GM04504 (cell line): Measurements from ENCODE around the gene TEP1.
"Not testable (repeated sequence)": the region's sequence is repeated elsewhere in the genome, so short reads cannot be mapped to it uniquely, and the experiment has no call there.

ENCODE experiments used
- DNase-seq: peaks from one replicate; pipeline ENCODE4 v3.0.0-alpha.2; 2012; ENCODE audit warnings: low read depth

TEP1 gene

DNA sequence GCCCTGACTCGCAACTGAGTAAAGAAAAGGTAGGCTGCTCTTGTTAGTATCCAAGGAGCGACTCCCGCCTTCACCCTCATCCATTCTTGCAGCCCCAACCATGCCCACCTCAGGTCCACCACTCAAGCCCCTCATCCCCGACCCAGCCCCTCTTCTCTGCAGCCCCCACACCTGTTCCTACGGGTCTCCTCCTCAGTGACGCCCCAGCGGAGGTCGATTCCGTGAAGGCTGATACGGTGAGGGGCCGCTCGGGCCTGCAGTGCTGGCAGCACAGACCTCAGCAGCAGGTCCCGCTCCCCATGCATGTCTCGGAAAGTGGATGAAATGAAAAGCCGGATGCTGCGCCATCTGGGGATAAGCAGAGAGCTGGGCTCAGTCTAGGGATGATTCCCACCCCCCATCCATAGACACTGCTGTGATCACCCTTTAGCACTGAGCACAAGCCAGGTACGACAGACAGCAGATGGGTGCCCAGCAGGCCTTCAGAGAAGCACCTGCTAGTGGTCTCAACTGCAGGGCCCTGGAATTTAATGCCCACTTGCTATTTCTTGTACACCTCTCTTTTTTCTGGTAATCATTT lies 26.9 kb downstream of the TEP1 start:
- no peak for DNase-seq

DNA sequence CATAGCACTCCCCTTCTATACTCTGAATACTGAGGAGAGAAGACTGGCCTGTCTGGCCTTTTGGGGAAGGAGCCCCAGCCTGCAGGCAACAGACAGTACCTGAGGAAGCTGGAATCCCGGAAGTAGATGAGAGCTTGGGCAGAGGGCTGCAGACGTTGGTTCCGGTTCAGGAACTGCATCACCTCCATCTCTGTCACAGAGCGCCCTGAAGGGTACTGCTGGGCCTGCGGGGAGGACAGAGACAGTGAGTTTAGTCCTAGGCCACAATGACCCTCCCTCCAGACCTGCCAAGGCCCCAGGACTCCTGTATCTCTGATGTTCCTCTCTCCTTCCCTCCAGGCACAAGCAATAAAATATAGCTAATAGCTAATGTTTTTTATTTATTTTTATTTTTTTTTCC lies 28.4 kb downstream of the TEP1 start:
- no peak for DNase-seq

DNA sequence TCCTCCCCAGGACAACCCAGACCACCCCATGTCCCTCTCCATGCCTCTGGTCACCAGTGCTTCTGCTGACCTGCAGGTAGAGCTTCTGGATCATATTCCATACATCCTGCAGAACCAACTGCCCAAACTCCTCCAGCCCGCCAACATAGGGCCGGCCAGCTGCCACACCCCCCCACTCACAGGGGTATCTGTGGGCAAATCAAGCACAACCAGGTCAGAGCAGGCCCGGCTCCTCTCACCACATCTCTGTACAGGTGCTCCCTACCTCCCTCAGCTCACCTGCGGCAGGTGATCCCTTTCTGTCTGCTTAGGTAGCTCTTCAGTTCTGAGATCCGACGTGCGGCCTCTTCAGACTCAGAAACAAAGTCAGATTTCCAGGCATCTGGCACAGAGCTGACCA lies 29.0 kb downstream of the TEP1 start:
- no peak for DNase-seq

DNA sequence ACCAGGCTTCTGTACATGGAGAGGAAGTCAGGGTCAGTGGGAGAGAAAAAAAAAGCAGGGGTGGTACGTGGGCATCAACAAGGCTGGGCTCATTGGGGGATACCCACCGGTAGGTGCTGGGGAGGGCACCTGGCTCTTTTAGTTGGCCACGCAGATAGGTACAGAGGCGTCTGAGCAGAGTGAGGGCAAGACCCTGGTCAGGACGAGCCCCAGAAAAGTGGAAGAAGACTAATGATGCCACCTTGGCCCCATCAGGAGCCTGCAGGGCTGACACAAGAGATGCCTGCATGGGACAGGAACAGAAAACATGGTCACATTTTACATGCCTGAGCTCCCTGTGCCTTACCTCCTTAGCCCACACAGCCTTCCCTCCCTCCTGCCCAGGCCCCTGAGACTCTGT lies 29.7 kb downstream of the TEP1 start:
- DNase-seq = no peak

DNA sequence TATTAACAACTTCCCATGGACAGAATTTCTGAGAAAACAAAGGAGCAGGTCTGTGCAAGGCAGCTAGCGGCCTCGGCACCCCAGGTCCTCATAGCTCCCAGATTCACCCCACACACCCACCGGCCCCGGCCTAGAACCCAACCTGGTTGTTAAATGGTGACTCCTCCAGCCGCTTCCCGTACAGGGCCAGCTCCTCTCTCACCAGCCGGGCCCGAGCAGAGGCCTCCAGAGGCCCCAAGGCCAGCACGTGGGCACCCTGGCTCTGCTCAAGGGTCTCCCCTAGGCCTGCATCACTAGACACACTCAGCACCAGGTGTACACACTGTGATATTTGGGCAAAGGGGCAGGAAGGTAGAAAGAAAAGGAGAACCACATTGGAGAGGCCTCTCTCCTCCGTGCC lies 30.3 kb downstream of the TEP1 start:
- no peak for DNase-seq

DNA sequence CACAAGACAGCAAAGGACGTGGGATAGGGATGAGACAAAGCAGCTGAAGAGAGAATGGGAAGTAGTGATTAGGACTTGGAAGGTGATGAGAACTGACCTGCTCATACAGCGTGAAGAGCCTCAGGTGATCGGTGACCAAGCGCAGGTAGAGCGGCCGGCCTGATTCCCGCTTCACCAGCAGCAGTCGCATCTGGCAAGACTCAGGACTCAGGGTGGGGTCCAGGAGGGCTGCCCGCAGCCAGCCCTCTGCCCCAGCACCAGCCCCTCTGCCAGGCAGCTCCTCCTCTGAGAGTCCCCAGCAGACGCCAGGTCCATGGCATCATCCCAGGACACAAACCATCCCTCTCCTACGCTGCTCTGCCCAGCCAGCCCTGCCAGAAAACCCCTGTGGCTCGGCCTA lies 30.8 kb downstream of the TEP1 start:
- DNase-seq = no peak

DNA sequence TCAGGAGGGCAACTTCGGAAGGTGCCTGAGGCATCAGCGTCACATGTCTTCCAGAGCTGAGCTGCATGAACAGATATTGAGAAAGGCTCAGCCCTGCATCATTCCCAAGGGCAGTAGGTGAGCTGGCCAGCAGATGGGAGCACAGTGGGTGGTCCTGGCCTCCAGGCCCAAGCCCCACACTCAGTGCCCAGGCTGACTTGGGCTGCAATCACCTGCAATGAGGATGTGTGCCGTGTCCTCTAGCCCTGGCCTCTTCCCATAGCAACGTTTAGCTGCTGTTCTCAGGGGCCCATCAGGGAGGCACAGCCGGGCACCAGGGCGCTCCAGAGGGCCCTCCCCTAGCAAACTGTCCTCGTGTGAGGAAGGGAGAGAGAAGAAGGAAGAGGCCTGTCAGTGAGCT lies 32.0 kb downstream of the TEP1 start:
- no peak for DNase-seq

DNA sequence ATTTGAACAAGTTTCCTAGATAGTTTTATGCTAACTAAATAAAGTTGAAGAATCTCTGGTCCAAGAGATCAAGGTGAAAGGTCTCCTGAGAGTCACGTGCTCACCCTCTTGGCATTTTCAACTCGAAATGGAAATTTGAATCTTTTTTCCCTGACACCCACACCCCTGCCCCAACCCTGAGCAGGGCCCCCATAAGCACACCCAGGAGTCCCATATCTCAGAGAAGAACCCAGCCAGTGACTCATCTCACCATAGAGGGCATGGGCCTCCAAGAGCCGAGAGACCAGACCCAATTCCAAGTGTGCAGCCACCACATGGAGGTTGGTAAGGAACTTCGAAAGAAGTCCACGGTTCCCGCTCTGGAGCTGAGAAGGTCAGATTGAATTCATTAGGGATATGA lies 32.6 kb downstream of the TEP1 start:
- no peak for DNase-seq

DNA sequence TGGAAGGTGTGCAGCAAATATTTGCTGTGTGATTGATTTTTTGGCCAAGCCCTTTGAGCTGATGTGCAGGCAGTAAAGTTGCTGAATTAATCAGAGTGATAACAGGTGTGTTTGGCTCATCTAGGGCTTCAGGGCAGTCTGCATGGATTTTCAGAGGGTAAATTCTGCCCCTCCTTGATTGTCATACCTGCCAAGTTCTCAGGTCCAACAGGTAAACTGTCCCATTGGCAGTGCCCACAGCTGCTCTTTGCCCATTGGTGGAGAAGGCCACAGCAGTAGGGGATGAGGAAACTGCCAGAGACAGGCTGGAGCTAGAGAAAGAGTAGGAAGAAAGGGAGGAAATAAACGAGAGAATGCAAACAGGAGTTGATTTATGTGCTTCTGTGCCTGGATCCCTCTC lies 33.6 kb downstream of the TEP1 start:
- DNase-seq = no peak

DNA sequence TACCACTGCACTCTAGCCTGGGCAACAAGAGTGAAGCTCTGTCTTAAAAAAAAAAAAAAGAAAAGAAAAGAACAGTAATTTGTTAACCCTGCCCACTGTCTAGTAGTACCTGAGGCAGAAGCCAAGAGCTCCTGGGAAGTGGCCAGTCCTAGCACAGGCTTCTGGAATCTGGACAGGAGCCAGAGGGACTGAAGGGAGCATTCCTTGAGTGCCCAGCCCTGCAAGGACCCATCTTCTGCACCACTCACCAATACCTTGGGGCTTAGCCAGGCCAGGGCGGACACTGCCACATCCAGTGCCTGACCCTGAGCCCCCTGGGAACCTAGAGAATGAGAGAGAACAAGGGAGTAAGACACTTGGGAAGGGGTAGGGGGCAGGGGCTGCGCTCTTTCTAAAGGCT lies 36.1 kb downstream of the TEP1 start:
- no peak for DNase-seq

DNA sequence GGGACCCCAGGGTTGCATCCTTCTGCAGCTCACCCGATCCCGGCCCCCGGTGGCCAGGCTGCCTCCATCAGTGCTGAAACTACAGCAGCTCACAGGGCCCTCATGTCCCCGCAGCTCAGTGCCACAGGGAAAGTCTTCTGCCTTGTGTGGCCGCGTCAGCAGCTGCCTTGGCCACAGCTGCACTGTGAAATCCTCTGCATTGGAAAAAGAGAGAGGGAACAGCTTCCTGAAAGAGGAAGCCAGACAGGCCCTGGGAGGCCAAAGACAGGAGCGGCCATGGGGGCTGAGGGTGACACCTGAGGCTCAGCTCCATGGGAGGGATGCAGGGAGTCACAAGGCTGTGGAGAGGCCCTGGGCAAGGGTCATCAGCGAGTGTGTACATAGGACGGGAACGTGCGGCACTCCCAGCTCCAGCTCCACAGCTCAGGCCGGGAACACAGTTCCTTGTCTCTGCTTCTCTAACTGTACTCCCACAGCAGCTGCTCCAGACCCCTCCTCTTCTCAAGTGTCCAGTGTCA lies 37.2 kb downstream of the TEP1 start:
- DNase-seq = no peak

DNA sequence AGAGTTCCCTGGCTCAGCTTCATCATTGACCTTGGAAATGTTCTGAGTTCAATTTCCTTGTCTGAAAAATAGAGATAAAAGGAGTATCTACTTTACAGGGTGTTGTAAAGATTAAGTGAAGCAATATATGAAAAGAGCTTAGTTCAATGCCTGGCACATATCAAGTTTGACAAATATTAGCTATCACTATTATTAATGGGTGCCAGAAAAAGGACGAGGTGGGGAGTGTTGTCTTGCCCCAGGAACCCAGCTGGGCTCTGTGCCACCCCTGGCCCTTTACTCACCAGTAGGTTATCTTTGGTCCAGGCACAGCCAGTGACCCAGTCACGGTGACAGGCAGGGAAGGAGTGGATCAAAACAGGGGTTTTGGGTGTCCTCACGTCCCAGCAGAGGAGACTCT lies 37.8 kb downstream of the TEP1 start:
- DNase-seq = no peak

DNA sequence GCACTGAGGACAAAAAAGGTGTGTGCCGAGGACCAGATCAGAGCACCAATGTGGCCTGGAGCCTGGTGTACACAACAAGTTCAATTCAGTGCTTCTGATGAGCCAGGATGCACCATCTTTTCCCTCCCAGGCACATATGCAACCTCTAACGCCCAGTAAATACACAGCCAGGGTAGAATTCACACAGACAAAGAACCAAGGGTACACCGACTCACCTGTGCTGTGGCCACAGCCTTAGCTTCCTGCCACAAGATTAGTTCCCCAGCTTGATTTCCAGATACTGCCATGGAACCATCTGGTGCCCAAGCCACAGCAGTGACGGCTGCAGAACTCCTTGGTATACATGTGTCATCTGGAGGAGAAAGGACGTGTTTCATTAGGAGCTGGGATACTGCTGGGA lies 40.5 kb downstream of the TEP1 start:
- DNase-seq = no peak

DNA sequence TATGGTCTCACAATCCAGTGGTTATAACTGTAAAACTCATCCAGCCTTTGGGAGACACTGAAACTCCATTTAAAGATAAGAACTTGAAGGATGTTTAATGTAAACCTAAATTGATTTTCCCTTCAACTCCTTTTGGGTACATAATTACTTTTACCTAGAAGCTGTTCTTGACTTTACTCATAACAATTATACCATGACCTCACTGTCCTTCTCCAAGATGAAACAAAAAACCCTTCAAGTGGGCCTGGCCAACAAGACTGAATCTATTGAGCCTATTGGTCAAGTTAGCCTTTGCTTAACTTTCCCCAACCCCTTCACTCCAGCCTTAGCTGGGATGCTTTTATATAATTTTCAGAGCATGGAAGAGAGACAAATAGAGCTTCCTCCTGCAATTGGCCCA lies 47.4 kb downstream of the TEP1 start:
- no peak for DNase-seq

DNA sequence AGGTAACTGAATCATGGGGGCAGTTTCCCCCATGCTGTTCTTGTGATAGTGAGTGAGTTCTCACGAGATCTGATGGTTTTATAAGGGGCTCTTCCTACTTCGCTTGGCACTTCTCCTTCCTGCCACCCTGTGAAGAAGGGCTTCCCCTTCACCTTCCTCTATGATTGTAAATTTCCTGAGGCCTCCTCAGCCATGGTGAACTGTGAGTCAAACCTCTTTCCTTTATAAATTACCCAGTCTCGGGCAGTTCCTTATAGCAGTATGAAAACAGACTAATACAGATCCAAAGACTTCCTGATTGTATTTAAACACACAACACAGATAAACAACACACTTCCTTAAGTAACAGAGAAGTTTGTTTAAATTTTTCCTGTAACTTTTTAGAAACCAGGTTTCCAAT lies 54.8 kb downstream of the TEP1 start:
- DNase-seq = not testable (repeated sequence)

DNA sequence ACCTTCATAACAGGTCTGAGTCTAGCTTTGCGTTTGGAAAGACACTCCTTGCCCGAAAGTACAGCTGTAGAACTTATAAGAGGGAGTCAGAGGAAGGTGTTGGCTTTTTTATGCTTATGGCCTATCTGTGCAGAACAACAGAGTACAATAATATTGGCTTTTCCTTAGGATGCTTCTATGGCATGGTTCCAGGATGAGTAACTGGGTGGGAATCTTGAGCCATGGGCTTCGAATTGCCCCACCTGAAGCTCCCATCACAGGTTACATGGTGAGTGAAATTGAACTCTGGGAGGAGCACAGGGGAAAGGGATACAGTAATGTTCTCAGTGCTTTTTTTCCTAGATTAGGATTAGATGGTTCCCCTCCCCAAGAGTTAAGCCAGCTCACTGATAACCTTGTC lies 56.9 kb downstream of the TEP1 start:
- DNase-seq = no peak

DNA sequence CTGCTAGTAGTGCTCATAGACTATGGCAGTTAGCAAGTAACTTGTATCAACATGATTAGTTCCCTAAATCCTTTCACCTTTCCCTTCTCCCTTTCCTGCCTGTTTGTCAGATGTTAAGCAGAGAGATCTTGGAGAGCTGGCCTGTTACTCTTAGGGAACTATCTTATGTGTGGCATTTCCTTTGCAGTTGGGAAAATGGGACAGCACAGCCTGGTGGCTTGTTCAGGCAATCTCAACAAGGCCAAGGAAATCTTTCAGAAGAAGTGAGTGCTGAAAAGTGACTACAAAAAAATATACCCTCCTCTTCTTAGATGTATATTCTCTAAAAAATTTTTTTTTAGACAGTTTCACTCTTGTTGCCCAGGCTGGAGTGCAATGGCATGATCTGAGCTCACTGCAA lies 62.4 kb downstream of the TEP1 start:
- no peak for DNase-seq

DNA sequence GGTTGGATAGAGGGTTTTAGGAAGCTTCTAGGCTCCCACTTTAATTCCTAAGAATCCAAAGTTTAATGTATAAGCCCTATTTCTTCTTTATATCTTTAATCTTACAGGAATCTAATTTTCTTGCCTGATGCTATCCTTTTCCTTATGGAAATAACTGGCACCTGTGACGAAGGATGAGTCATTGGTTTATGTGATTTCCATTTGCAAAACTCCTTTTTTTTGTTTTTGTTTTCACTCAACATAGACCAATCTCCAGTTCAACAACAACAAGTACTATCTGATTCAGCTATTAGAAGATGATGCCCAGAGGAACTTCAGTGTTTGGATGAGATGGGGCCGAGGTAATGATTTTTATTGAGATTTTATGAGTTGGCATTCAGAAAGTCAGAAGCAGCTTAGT lies 63.0 kb downstream of the TEP1 start:
- no peak for DNase-seq

DNA sequence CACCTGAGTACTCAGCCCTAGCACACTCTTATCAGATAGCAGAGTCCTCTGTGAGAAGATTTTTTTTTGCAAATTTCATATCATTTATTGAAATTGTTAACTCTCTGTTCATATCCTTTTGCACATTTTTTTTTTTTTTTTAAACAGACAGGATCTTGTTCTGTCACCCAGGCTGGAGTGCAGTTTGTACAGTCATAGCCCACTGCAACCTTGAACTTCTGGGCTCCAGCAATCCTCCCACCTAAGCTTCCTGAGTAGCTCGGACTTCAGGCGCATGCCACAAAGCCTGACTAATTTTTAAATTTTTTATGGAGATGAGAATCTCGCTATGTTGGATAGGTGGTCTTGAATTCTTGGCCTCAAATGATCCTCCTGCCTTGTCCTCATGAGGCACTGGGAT lies 65.6 kb downstream of the TEP1 start:
- DNase-seq = no peak

DNA sequence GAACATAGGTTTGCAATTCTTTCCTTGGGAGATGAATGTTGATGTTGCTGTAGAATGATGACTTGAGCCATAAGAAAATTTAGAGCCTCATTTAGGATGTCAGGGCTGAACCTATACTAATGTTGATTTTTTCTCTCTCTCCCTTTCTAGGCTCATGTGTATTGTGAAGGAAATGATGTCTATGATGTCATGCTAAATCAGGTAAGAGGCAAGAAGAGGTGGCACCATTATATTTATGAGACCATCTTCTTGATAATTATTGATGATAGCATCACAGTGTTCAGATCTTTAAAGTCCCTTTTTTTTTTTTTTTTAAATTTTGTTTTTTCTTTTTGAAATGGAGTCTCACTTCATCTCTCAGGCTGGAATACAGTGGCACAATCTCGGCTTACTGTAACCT lies 66.6 kb downstream of the TEP1 start:
- no peak for DNase-seq

DNA sequence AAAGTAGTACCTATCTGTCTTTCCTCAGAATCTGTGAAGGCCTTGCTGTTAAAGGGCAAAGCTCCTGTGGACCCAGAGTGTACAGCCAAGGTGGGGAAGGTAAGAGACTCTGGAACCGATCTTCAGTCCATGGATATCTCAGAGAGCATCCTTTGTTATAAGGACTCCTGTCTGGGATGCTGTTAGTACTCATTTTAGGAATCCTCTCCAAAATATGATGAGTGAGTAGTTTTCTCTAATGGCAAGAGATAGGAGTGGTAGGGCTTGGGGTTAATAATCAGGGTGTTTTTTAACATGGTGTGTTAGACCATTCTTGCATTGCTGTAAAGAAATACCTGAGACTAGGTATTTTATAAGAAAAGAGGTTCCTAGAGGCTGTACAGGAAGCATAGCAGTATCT lies 67.9 kb downstream of the TEP1 start:
- no peak for DNase-seq

DNA sequence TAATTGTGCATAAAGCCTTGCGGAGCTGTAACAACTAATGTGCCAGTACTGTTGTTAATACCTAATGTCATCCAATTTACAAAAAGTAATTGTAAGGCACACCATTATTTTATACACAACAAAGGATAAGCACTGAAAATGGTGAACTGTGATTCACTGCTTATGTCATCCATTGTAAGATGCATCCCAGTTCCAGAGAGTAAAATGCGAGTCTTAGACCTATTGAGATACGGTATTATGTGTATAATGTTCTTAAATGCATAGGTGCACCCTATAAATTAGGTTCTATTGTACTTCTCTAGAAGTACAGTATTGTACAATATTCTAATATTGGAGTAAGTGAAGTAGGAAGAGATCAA lies 69.5 kb downstream of the TEP1 start:
- DNase-seq = no peak

DNA sequence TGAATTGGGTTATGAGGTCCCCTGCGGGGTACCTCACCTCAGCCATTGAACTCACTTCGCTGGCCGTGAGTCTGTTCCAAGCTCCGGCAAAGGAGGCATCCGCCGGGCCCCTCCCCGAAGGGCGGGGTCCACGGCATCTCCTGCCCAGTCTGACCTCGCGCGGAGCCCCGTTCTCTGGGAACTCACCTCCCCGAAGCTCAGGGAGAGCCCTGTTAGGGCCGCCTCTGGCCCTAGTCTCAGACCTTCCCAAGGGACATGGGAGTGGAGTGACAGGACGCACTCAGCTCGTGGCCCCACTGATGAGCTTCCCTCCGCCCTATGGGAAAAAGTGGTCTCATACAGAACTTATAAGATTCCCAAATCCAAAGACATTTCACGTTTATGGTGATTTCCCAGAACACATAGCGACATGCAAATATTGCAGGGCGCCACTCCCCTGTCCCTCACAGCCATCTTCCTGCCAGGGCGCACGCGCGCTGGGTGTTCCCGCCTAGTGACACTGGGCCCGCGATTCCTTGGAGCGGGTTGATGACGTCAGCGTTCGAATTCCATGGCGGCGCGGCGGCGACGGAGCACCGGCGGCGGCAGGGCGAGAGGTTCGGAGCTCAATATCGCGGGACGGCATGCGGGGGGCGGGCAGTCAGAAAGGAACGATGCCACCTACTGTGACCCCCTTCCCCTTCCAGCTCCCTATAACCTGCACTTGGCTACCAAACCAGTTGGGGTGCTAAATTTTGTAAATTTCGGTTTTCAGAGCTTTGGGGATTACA lies 70.0 kb downstream of the TEP1 start, which contains the start of gene PARP2:
Gene PARP2, plus strand, starts transcription at position 544 of the 770 bp plus-strand sequence. Its CDS starts 7 bp downstream, at position 551.
- peak; percentile 100 for DNase-seq

DNA sequence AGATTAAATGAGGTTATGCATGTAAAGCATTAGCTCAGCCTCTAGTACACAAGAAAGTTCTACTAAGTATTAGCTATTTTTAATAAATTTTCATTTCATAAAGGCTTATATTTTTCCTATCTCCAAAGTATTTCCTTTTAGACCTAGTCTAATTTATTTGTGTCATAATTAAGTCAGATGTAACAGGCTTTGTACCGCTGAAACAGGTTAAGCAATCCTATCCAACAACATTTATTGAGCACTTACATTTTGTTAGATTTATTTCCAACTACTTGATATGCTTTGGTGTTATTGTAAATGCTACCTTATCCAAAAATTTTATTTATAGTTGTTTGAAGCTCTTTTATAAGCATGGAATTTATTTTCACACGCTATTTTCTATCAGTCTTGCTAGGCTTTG lies 71.7 kb downstream of the TEP1 start:
- DNase-seq = no peak
